ENCODE data around the gene KLF5.

Gene KLF5

DNA sequence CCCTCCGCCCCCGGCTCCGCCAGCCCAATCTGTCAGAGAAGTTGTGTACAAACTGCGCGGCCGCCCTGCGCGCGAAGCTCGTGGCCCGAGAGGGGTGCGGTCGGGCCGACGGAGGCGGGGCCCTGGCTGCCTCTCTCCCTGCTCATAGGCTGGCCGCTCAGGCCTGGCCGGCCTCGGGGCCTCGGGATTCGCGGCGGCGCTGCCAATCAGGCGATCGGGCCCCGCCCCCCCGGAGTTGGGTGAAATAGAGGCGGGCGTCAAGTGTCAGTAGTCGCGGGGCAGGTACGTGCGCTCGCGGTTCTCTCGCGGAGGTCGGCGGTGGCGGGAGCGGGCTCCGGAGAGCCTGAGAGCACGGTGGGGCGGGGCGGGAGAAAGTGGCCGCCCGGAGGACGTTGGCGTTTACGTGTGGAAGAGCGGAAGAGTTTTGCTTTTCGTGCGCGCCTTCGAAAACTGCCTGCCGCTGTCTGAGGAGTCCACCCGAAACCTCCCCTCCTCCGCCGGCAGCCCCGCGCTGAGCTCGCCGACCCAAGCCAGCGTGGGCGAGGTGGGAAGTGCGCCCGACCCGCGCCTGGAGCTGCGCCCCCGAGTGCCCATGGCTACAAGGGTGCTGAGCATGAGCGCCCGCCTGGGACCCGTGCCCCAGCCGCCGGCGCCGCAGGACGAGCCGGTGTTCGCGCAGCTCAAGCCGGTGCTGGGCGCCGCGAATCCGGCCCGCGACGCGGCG is at the start of gene KLF5:
Gene KLF5 (plus strand): TSS at position 270 of the 724 bp plus-strand sequence. CDS start 323 bp downstream, at position 593.
- TF ChIP-seq EZH2phosphoT487 (IDR thresholded peaks at IDR 0.05; ENCODE audit: low read length) (no peak), EZH2 (optimal IDR thresholded peaks at IDR 0.05; ENCODE audit: low read depth, low read length) (no peak)
- TF ChIP-seq, protein P1, sequence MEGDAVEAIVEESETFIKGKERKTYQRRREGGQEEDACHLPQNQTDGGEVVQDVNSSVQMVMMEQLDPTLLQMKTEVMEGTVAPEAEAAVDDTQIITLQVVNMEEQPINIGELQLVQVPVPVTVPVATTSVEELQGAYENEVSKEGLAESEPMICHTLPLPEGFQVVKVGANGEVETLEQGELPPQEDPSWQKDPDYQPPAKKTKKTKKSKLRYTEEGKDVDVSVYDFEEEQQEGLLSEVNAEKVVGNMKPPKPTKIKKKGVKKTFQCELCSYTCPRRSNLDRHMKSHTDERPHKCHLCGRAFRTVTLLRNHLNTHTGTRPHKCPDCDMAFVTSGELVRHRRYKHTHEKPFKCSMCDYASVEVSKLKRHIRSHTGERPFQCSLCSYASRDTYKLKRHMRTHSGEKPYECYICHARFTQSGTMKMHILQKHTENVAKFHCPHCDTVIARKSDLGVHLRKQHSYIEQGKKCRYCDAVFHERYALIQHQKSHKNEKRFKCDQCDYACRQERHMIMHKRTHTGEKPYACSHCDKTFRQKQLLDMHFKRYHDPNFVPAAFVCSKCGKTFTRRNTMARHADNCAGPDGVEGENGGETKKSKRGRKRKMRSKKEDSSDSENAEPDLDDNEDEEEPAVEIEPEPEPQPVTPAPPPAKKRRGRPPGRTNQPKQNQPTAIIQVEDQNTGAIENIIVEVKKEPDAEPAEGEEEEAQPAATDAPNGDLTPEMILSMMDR (IDR thresholded peaks at IDR 0.05; ENCODE audit: low read length), result no peak
- H3K27ac ChIP-seq (ENCODE audit: low read length), result peak within 1 kb of the TSS; percentile 50; the same call in 1 of the 2 replicates
- peak; percentile 89 for DNase-seq
- peak within 1 kb of the TSS; percentile 49 for H2AFZ ChIP-seq (ENCODE audit: low read length)
- H4K20me1 ChIP-seq (ENCODE audit: insufficient read depth, low read length), result no peaks in the 10 kb centered on the region
- H3K79me2 ChIP-seq (ENCODE audit: low read length), result no peaks in the 10 kb centered on the region
- H3K4me2 ChIP-seq (ENCODE audit: low read depth, low read length), result peak within 1 kb of the TSS; percentile 60; the same call in 1 of the 2 replicates
- H3F3A ChIP-seq (ENCODE audit: insufficient read depth, low read length), result no peaks in the 10 kb centered on the region
- H3K9ac ChIP-seq (ENCODE audit: low read length), result peak within 1 kb of the TSS; percentile 71
- H3K4me3 ChIP-seq (ENCODE audit: low read length), result peak within 1 kb of the TSS; percentile 74
- no peaks in the 10 kb centered on the region for H3K36me3 ChIP-seq (replicated peaks; ENCODE audit: insufficient read depth, low read length)
- H3K9me2 ChIP-seq (replicated peaks; ENCODE audit: insufficient read depth, low read length), result no peaks in the 10 kb centered on the region
- no peaks in the 10 kb centered on the region for H3K4me1 ChIP-seq (ENCODE audit: low read length)
- no peaks in the 10 kb centered on the region for H3K27me3 ChIP-seq (replicated peaks; ENCODE audit: insufficient read depth, low read length)
- H3K9me3 ChIP-seq (replicated peaks; ENCODE audit: insufficient read depth, low read length), result no peaks in the 10 kb centered on the region

DNA sequence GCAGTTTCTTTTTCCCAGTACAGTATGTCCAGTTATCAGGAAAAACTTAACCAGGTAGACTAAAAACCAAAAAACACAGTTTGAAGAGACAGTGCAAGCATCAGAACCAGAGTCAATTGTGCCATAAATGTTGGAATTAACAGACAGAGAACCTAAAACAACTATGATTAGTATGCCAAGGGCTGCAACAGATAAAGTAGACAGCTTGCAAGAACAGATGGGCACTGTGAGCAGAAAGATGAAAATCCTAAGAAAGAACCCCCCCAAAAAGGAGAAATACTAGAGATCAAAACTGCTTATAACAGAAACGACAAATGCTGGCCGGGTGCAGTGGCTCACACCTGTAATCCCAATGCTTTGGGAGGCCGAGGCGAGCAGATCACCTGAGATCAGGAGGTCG is 47.1 kb upstream of the KLF5 start:
- H3K27me3 ChIP-seq (replicated peaks; ENCODE audit: insufficient read depth, low read length), result no peaks in the 10 kb centered on the region
- no peaks in the 10 kb centered on the region for H3F3A ChIP-seq (ENCODE audit: insufficient read depth, low read length)
- H3K79me2 ChIP-seq (ENCODE audit: low read length), result no peaks in the 10 kb centered on the region
- H3K4me3 ChIP-seq (ENCODE audit: low read length), result no peak overlapping the region
- no peaks in the 10 kb centered on the region for H3K36me3 ChIP-seq (replicated peaks; ENCODE audit: insufficient read depth, low read length)
- no peak overlapping the region for H2AFZ ChIP-seq (ENCODE audit: low read length)
- TF ChIP-seq EZH2 (optimal IDR thresholded peaks at IDR 0.05; ENCODE audit: low read depth, low read length) (no peak), EZH2phosphoT487 (IDR thresholded peaks at IDR 0.05; ENCODE audit: low read length) (no peak)
- TF ChIP-seq, protein P1 (IDR thresholded peaks at IDR 0.05; ENCODE audit: low read length), result no peak
- no peak overlapping the region for H3K9ac ChIP-seq (ENCODE audit: low read length)
- H3K9me3 ChIP-seq (replicated peaks; ENCODE audit: insufficient read depth, low read length), result no peaks in the 10 kb centered on the region
- no peaks in the 10 kb centered on the region for H4K20me1 ChIP-seq (ENCODE audit: insufficient read depth, low read length)
- DNase-seq, result no peak
- no peak overlapping the region for H3K4me2 ChIP-seq (ENCODE audit: low read depth, low read length)
- H3K4me1 ChIP-seq (ENCODE audit: low read length), result no peaks in the 10 kb centered on the region
- no peaks in the 10 kb centered on the region for H3K9me2 ChIP-seq (replicated peaks; ENCODE audit: insufficient read depth, low read length)
- no peak overlapping the region for H3K27ac ChIP-seq (ENCODE audit: low read length)

DNA sequence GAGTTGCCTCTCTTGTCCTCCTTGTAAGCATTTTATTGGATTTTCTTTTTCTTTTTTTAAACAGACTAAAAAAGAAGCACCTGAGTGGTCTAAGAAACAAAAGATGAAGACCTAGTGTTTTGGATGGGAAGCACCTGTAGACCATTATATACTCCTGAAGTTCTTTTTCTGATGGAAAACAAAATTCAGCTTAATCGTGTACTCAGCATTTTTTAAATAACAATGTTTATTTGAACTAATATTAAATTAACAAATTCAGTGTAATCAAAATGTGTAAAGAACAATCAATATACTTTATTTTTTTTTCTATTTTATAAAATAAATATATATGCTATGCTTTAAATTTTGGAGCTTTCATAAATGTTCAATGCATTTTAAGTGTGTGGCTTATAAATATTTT is 43.0 kb upstream of the KLF5 start:
- H3K4me3 ChIP-seq (ENCODE audit: low read length), result no peak overlapping the region
- no peaks in the 10 kb centered on the region for H3K79me2 ChIP-seq (ENCODE audit: low read length)
- no peaks in the 10 kb centered on the region for H3F3A ChIP-seq (ENCODE audit: insufficient read depth, low read length)
- H3K27me3 ChIP-seq (replicated peaks; ENCODE audit: insufficient read depth, low read length), result no peaks in the 10 kb centered on the region
- H3K9me3 ChIP-seq (replicated peaks; ENCODE audit: insufficient read depth, low read length), result no peaks in the 10 kb centered on the region
- H3K36me3 ChIP-seq (replicated peaks; ENCODE audit: insufficient read depth, low read length), result no peaks in the 10 kb centered on the region
- H3K4me1 ChIP-seq (ENCODE audit: low read length), result no peaks in the 10 kb centered on the region
- DNase-seq, result no peak
- no peak overlapping the region for H3K4me2 ChIP-seq (ENCODE audit: low read depth, low read length)
- H2AFZ ChIP-seq (ENCODE audit: low read length), result no peak overlapping the region
- H4K20me1 ChIP-seq (ENCODE audit: insufficient read depth, low read length), result no peaks in the 10 kb centered on the region
- TF ChIP-seq, protein P1 (IDR thresholded peaks at IDR 0.05; ENCODE audit: low read length), result no peak
- TF ChIP-seq EZH2 (optimal IDR thresholded peaks at IDR 0.05; ENCODE audit: low read depth, low read length) (no peak), EZH2phosphoT487 (IDR thresholded peaks at IDR 0.05; ENCODE audit: low read length) (no peak)
- no peaks in the 10 kb centered on the region for H3K9me2 ChIP-seq (replicated peaks; ENCODE audit: insufficient read depth, low read length)
- no peak overlapping the region for H3K27ac ChIP-seq (ENCODE audit: low read length)
- no peak overlapping the region for H3K9ac ChIP-seq (ENCODE audit: low read length)

Measured in MM.1S (cell line).